Caki2 (cell line): ENCODE results near the gene NEUROG1. TPM values are rescaled to one million over a fixed set of nuclear protein-coding genes. Genes with fewer than 3 reads are reported as not detected.

Experiments used
- DNase-seq: peaks from one replicate; pipeline ENCODE4 v3.0.0-alpha.2; 2015; ENCODE audit warnings: low read depth
- in situ Hi-C: cut with HindIII; loops from 2 replicates; pipeline ENCODE4 v1.10.0; 2016; ENCODE audit warnings: low sequenced_read_pairs, low pct_unique_long_range_greater_than_20kb, mixed read lengths
- total RNA-seq: library from RNA; depleted of rRNA; stranded (reverse); fragments of >200 nt; shearing (Covaris generic); gene quantifications from 2 replicates; pipeline ENCODE4 v1.2.3, GENCODE V29; 2014; ENCODE audit warnings: low replicate concordance

NEUROG1 gene
- total RNA-seq, 1 experiment from 2014 or later: not detected

- in situ Hi-C loops: loop anchor here (25.0 kb wide), 1 partner anchor 104 kb away; the partner anchor contains the start of gene TIFAB
- no peak for DNase-seq
These were observed 30.9 kb upstream of the NEUROG1 start for GRCh38 chr5:135566422-135567400.

DNA sequence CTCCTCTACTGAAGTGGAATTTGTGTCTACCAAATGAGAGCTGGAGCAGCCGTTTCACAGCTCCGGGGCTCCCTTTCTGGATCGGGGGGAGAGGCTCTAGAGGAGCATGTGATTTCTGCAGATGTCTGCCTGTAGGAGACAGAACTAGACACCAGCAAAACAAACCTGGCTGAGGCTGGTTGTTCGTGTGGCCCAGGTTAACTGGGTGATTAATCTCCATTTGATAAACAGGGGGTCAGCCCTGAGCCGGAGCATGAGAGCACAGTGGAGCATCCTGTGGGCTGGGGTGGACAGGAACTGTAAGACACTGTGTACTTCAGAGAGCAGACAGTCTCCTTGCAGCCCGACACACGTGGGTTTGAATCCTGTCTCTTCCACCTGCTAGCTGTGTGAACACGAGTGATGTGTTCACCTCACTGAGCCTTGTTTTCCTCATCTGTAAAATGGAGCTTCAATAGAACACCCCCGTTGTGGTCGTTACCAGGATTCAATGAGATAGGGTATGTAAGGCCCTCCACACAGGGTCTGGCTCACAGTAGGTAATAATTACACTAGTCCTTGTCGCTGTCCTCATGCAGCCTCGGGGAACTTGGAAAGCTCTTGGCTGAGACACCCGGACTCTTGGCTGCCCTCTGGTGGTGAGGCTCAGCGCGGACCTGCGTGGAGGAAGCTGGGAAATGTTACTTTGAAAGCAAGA, 30.1 kb upstream of the NEUROG1 start:
- peak; percentile 18 for DNase-seq
- in situ Hi-C loops: loop anchor here (25.0 kb wide), 1 partner anchor 104 kb away; the partner anchor contains the start of gene TIFAB

GRCh38 chr5:135565266-135565665, 29.5 kb upstream of the NEUROG1 start:
- no peak for DNase-seq
- in situ Hi-C loops: loop anchor here (25.0 kb wide), 1 partner anchor 103 kb away; the partner anchor contains the start of gene TIFAB

- DNase-seq: no peak
- in situ Hi-C loops: loop anchor here (25.0 kb wide), 1 partner anchor 102 kb away; the partner anchor contains the start of gene TIFAB
These were observed 28.6 kb upstream of the NEUROG1 start for GRCh38 chr5:135564331-135564730.

- DNase-seq: no peak
- in situ Hi-C loops: loop anchor here (25.0 kb wide), 1 partner anchor 99 kb away; the partner anchor contains the start of gene TIFAB
These were observed 25.5 kb upstream of the NEUROG1 start for GRCh38 chr5:135561266-135561665.

DNA sequence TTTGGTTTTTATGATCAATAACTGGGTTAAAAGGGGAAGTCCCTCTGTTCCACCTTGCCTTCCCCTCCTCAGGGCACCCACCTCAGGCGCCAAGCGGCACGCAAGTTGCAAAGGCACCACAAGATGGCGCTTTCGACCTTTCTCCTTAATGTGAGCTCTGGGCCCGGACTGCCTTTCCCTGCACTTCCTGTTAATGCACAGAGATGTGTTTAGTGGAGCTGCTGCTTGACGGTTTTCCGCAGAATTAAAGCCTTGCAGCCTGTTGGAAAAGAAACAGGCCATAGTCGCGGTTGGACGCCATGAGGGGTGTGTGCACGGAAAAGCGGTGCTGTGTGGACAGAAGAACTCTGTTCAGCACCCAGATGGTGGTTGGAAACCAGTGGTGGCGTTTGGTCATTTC, 25.1 kb upstream of the NEUROG1 start:
- peak; percentile 69 for DNase-seq
- in situ Hi-C loops: loop anchor here (25.0 kb wide), 1 partner anchor 99 kb away; the partner anchor contains the start of gene TIFAB

DNA sequence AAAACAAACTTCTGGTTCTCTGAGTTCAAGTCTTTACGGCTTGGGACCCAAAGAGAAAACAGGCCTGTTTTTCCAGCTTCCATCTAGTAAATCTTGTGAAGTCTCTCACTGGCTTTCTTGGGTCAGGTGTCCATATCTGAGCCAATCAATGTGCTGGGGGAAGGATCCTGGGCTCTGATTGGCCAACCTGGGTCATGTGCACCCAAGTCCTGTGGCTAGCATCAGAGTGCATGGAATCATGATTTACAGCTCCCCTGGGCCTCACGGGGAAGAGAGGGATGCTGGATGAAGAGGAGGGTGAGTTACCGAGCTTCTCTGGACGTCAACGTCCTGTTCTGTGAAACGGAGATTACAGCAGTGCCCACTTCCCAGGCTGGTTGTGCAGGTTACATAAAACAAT, 23.6 kb upstream of the NEUROG1 start:
- in situ Hi-C loops: loop anchor here (25.0 kb wide), 1 partner anchor 97 kb away; the partner anchor contains the start of gene TIFAB

GRCh38 chr5:135557076-135557838, 21.5 kb upstream of the NEUROG1 start:
- no peak for DNase-seq
- in situ Hi-C loops: loop anchor here (25.0 kb wide), 1 partner anchor 95 kb away; the partner anchor contains the start of gene TIFAB

More for the DNA sequence above, 23.6 kb upstream of the NEUROG1 start:
- no peak for DNase-seq

- DNase-seq: no peak
- in situ Hi-C loops: loop anchor here (25.0 kb wide), 1 partner anchor 94 kb away; the partner anchor contains the start of gene TIFAB
These were observed 20.9 kb upstream of the NEUROG1 start for GRCh38 chr5:135556620-135557019.

DNA sequence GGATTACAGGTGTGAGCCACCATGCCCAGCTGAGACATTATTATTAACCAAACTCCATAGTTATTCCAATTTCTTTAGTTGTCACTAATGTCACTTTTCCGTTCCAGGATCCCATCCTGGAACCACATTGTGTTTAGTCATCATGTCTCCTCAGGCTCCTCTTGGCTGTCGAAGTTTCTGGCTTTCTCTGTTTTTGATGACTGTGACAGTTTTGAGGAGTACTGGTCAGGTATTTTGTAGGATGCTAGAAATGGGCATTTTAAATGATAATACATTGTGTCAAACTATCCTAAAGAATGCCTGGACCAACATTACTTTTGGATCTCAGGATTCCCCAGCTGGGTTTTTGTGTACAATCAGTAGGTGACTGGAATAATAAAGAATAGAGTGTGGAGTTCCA, 19.8 kb upstream of the NEUROG1 start:
- DNase-seq: no peak
- in situ Hi-C loops: loop anchor here (25.0 kb wide), 1 partner anchor 93 kb away; the partner anchor contains the start of gene TIFAB

DNA sequence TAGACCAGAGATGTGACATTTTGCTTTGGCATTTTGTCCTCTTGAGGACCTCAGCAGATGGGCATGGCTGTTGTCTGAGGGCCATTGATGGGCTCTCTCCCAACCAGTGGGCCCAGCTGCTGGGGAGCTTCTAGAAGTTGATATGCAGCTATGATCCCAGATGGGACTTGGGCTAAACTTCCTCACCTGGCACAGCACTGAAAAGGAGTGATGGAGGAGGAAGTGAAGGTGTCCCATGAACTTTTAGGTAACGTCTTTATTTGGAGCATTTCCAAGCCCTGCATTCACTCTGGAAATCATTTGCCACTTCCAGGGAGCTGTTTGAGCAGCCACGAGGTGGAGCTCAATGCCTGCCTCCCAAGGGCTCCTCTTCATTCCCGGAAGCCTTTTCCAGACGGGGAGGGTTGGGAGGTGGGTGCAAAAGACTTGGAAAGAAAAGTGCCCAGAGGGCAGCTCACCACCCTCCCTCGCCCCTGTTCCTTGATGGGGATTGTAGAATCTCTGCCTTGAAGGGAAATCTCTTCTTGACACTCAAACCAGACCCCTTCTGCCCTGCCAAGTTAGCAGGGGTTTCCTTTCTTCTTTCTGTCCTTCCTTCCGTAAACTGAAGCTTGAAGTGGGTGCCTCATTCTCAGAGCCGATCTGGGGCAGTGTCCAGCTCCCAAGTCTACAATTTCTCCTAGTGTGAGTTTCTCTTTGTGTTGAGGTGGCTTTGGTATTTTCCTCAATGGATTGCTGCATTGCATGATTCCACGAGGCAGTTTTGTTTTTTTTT, 18.1 kb upstream of the NEUROG1 start:
- peak; percentile 22 for DNase-seq
- in situ Hi-C loops: loop anchor here (25.0 kb wide), 1 partner anchor 92 kb away; the partner anchor contains the start of gene TIFAB

GRCh38 chr5:135551593-135552447, 16.1 kb upstream of the NEUROG1 start:
- peak; percentile 44 for DNase-seq
- in situ Hi-C loops: loop anchor here (25.0 kb wide), 1 partner anchor 90 kb away; the partner anchor contains the start of gene TIFAB

- in situ Hi-C loops: no loop called here
- no peak for DNase-seq
These were observed 13.6 kb upstream of the NEUROG1 start for GRCh38 chr5:135549413-135549812.

DNA sequence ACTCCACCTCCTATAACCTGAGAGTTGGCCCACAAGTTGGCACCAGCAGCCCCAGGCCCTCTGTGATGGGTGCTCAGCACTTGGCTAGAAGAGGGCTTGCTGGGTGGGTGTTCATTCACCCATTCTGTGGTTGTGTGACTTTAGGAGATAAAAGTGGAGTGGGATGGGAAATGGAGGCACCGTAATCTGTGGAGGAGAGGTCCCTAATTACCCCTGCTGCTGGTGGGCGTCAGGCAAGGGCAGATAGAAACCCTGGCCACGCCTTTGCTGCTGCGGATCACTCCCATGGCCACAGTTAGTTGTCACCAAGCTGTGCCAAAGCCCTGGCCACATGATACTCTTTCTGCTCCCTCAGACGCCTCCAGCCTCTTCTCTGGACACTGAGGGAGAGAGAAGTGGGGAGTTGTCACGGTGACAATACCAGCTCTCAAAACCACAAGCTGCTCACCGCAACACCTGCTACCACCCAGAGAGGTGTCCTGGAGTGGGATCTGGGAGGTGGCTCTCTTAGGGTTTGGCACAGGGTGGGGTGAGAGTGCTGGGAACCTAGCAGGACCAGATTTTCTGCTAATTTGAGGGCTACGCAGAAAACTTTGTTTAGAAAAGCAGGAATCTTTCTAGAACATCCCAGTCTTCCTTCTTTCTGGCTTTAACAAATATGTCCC, 12.0 kb upstream of the NEUROG1 start:
- DNase-seq: no peak
- in situ Hi-C loops: no loop called here

- in situ Hi-C loops: no loop called here
- no peak for DNase-seq
These were observed 11.1 kb upstream of the NEUROG1 start for GRCh38 chr5:135546912-135547311.

GRCh38 chr5:135546101-135546500, 10.3 kb upstream of the NEUROG1 start:
- DNase-seq: no peak
- in situ Hi-C loops: no loop called here
